NCI-H748 (cell line): Measurements from ENCODE around the gene WDR91.
"Not testable (repeated sequence)": the region's sequence is repeated elsewhere in the genome, so short reads cannot be mapped to it uniquely, and the experiment has no call there.

Source experiments
- DNase-seq: peaks from one replicate; lab custom pipeline; 2025; ENCODE audit not compliant: unreplicated experiment; lab: John Stamatoyannopoulos, UW

Gene WDR91

DNA sequence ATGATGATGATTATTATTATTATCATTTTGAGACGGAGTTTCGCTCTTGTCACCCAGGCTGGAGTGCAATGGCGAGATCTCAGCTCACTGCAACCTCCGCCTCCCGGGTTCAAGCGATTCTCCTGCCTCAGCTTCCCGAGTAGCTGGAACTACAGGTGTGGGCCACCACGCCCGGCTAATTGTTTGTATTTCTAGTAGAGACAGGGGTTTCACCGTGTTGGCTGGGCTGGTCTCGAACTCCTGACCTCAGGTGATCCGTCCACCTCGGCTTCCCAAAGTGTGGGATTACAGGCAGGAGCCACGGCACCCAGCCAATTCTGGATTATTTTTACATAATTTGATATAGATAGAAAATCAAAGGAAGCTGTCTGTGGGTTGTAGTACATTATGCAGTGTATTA is 22.8 kb upstream of the WDR91 start:
- DNase-seq, result not testable (repeated sequence)

DNA sequence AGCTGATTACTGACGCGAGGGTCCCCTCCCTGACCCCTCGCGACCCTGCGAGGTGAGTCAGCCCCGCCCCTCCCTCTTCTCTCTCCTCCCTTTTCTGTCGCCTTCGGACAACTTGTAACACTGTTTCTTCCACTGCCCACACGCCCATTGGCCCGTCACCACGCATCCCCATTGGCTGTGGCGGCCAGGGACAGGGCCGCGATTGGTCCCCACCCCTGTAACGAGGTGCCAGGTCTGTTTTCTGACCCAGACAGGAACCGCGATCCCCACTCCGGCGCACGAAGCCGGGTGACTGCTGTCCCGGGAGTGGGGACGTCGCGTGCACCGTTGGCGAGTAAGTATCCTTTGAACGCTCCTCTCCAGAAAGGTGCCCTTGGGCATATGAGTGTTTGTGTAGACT is 22.2 kb upstream of the WDR91 start, which contains the start of gene STRA8:
STRA8 (plus strand) TSS at position 269 of the 400 bp plus-strand sequence. CDS start 6,687 bp downstream, outside the sequence.
- DNase-seq, result no peak

DNA sequence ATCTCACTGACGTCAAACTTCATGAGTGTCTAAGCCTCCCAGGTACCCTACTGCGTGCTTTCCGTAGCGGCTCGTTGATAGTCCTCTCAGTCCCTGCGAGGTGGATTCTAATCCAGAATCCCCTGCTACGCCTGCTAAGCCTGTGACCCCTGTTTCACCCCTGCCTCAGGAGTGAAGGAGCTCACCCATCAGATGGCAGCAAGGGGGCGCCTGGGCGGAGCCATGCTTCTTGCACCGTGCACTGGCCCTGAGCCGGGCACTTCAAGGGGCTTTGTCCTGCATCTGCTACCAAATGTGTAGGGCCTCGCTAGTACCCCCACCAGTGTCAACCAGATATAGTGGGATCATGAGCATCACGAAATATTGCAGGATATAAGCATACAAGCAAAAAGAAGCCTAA is 21.4 kb upstream of the WDR91 start:
- peak; percentile 12 for DNase-seq

DNA sequence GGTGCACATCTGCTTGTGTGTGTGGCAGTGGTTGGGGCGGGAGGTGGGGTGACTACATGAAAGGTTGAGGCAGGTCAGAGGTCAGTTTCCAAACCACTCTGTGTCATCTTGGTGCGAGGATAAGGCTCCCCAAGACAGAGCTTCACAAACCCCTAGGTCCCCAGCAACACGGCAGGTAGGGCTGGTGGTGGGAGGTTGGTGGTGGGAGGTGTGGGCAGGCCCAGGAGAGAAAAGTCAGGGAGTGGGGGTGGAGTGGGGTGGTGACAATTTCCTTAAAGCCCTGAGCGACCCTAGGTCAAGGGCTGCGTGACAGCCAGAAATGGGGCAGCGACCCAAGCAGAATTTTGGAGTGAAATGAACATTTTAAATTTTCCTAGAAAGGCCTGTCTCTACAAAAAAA is 20.8 kb upstream of the WDR91 start:
- no peak for DNase-seq

DNA sequence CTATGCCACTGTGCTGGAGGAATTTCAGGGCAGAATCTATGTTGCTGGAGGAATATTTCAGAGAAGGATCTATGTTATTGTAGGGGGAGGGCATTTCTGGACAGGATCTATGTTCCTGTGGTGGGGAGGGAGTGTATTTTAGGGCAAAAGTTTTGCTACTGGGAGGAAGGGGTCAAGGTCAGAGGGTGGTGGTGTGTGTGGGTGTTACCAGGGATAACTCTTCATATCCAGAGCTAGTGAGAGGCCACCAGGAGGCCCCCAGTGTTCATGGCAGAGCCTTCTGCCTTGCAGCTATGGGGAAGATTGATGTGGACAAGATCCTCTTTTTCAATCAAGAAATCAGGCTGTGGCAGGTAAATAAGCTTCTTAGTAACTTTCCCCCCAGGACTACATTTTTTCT is 20.4 kb upstream of the WDR91 start:
- no peak for DNase-seq

DNA sequence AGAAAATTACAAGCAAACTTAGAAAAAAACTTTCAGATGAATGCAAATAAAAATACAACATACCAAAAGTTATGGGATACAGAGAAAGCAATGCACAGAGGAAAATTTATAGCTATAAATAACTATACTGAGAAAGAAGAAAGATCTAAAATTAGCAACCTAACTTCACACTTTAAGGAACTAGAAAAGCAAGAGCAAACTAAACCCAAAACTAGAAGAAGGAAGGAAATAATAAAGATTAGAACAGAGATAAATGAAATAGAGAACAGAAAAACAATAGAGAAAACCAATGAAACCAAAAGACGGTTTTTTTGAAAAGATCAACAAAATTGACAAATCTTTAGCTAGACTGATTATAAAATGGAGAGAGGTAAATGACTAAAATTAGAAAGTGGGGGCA is 12.7 kb upstream of the WDR91 start:
- no peak for DNase-seq

DNA sequence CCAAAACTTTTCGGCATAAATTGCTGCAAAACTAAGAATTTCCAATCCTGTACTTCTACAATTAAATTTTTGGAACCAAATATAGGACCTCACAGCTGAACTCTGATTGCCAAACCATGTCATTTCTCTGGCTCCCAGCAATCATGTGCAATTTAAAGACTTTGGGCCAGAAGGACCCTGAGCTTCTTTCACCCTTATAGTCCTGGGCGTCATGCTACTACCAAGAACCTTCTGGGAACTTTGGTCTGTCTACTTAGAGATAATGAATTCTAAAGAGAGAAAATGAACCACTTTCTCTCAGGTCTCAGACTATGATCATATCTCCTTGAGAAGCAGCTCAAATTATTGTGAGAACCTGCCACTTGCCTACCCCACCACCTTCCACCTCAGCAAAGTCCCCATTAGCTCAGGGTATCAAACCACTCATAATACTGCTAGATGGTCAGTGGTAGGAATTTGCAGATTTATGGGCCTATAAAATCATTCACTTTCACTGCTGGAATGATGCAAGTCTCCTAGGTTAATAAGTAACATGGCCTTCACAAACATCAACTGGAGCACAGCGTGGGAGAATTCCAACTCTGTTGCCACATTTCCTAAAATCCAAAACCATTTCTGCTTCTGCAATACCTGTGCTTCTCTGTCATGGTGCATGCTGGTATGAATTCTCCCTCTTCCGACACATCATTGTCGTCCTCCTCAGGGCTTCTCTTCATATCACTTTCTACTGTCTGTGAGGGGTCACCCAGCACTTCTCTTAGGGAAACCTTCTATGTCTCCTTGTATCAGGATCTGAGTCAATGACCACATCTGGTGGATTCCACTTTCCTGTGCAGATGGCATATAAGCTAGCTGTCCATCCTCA is 6.6 kb upstream of the WDR91 start:
- DNase-seq, result no peak

DNA sequence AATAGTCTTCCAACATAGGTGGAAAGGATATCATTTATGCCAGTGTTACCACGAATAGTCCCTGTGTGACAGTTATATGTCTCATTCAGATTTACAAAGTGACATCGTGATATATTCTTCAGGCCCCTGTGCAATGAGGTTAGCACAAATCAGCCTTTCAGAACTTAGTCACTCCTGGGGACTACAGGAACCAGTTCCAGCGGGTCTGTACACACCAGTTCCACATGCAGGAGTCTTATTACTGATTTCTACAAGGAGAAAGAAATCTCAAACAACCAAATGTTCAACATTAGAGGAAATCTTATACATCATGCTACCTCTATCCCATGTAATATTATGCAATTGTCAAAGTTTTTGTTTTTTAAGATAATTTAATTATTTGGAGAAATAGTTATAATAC is 4.4 kb upstream of the WDR91 start:
- DNase-seq, result no peak

DNA sequence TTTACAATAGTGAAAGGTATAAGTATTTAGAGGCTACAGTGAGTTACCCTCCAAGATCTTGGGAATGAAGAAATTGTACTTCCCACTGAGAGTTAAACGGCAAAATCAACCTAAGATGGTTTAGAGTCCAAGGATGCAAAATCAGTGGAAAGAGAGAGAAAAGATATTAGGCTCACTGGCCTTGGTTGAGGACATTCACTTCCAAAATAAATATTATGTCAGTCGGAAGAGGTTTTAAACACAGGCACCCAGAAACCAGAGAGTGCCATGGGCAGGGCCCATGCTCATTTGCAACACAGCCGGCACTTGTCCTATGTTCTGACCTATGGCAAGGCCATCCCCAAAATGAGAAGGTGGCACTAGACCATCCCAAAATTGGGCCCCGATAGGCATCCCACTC is 3.9 kb upstream of the WDR91 start:
- DNase-seq, result no peak

DNA sequence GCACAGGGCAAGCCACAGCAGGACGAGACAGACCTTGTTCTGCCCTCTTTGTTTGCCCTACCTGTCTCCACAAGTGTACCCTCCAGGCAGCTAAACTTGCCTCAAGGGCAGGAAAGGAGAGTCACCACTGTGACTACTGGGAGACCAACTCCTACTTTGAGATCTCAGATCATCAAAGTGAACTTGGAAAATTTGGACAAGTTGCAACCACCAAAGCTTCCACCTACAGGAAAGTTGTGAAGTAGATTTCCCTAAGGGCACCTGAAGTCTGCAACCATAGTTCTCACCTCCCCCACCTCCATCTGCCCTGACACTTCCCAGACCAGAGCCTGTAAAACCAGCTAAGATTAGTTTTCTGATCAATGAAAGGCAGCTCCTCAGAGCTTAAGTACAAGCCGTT is 2.5 kb upstream of the WDR91 start:
- no peak for DNase-seq

DNA sequence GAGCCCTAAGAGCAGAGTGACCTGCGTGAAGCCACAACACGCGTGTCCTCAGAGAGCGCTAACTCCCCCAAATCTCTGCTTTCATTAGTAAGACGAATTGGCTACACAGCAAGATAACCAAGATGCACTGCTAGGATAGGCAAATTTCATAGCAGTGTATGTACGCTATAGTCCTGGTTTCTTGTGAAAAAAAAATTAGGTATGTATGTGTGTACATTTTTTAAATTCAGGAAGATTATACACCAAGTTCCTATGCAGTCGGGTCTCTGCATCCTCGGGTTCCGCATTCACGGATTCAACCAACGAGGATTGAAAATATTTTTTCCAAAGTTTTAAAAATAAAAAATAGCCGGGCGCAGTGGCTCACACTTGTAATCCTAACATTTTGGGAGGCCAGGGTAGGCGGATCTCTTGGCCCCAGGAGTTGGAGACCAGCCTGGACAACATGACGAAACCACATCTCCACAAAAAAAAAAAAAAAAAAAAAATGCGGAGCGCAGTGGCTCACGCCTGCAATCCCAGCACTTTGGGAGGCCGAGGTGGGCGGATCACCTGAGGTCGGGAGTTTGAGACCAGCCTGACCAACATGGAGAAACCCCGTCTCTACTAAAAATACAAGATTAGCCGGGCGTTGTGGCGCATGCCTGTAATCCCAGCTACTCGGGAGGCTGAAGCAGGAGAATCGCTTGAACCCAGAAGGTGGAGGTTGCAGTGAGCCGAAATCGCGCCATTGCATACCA is 790 bp upstream of the WDR91 start:
- DNase-seq, result not testable (repeated sequence)

DNA sequence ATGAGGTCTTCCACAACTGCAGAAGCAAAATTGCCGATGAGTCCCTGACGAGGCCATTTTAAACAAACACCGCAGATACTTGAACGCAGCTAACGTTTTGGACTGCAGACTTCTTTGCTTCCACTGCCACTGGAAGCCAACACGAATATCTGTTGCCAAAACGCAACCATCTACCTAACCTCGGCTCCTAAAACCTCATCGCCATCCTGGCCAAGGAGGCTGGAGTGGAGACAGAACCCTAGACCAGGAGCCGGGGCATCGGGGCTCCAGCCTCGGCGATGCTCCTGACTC is 493 bp downstream of the WDR91 start:
- DNase-seq, result peak; percentile 65

DNA sequence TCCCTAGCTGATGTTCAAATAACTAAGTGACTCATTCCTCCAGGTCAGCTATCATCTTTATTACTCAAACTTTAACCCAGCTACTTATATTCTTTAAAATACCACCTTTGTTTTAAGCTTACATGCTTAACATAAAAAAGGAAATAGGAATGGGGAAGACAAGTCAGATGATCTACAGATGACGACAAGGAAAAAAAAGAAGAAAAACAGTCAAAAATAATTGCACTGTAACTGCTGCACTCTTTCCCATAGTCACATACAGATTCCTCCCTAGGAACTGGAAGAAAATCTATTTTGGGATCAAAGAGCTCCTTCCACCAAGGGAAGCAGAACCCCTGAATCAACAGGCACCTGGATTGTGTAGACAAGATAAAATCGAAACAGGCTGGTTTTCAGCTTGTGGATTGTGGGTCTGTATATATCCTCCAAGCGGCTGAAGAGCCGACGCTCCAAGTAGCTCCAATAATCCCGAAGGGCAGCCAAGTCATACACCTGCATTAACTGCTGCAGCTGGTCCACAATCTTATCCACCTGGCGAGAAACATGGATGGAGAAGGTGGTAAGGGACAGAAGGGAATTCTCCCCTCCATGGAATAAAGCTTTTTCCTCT is 2.0 kb downstream of the WDR91 start:
- no peak for DNase-seq

DNA sequence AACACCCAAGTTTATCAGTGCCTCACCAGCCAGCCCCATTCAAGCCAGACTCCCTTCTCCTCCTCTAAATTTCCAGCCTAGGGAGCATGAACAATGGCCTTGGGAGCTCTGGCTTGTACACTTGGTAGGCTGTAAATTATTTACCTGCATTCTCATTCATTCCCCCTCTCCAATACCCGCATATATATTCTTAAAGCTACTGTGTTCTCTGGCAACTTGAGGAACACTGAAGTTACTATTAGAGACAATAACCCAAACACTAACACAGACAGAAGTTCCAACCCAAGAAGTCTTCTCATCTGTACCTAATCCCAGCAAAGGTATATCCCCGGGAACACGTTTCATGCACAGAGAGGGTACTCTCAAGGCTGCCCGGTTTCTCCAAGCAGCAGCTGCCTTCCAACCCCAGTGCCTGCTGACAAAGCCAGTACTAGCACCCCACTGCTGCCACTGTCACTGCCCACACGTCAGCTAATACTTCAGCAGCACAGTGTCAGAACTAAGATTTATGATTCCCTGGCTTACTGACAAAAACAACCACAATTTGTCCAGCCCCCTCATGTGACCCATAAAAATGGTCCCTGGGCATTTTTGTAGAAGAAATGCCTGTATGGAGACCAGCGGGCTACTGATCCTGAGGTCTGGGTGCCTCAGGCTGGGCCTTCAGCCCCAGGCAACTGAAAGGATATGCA is 3.1 kb downstream of the WDR91 start:
- no peak for DNase-seq

DNA sequence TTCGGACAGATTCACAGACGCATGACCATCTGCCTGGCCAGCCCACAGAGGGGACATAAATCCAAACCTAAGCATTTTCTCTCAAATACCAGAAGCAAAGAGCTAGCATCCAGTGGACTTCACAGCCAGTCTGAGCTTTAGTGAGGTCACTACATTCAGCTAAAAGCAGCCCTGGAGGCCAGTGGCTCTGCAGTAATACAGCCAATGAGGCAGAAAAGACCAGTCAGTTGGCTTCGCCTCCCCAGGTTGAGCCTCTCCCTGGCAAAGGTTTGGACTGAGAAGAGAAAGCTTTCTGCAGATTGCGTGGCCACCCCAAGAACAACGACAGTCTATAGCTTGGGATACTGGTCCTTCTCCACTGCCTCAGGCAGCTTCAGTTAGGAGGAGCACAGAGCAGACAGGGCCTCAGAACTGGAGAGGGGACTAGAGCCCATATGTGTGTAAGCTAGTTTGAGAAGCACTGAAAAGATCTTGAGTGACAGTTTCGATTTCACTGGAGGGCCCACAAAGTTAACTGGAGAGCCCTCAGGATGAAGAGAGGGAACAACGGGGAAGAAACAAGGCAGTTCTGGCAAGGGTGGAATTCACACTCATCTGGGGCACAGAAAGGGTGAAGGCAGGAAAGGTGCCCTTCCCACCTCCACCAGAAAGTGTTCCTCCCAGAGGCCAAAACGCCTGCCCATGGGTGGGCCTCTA is 3.8 kb downstream of the WDR91 start:
- DNase-seq, result no peak

DNA sequence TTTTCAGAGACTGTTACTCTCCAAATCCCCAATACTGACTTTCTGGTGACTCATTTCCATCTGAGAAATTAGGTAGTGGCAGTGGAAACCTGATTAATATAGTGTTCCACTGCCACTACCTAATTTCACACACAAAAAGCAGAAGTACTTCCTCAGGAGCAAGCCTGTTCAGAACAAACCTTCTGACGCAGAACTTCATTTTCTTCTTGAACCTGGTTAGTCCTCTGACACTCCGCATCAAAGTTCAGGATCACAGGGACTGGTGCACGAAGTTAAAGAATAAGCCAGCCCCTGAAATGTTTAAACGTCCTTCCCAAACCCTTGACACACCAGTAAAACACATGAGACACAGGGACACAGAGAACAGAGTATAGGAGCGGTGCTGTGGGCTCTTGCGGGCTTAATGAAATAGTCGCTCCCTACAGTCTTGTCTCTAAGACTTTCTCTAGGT is 4.4 kb downstream of the WDR91 start:
- no peak for DNase-seq

DNA sequence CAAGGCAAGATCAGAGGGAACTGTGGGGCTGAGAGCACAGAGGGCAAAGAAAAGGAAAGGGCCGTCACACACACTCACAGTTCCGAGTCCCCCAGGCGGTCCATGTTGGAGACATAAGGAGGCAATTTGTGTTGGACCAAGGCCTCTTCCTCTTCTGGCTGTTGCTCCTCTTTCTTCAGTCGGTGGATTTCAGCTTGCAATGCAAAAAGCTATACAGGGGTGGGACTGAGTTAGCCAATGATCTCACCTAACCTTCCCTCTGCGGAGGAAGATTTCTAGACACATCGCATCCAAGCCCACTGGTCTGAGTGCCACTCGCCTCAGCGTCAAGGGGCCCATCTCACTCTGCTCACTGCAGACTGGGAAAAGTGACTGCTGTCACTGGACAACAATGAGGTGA is 5.5 kb downstream of the WDR91 start:
- no peak for DNase-seq

DNA sequence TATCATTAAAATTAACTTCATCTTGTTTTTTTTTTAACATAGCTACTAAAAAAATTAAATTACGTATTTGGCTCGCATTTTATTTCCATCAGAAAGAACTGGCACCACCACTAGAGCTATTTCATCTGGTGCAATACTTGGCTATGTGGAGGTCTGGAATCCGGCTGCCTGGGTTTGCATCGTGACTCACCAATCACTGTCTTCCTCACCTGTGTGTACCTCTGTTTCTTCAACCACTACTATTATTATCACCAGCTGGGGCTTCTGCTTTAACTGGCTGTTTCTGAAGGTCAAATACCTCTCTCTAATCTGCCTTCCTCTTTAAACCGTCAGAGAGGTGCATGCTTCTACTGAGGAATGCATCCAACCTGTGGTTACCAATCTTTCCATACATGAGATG is 6.5 kb downstream of the WDR91 start:
- DNase-seq, result no peak

DNA sequence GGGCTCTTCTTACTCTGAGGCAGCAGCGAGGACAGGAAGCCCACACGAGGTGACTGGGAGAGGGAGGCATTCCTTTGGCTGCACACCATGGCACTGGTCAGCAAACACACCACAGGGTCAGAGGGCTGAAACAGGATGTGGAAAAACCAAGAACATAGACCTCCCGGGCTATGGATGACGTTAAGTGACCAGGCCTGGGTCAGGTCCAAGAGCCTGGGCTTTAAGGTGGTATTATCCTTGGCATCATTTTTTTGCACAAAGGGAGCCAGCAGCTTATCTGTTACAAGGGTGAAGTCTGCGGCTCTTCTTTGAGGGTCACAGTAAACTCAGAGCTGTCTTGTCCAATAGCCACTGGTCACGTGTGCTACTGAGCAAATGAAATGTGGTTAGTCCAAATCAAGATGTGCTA is 7.0 kb downstream of the WDR91 start:
- no peak for DNase-seq

DNA sequence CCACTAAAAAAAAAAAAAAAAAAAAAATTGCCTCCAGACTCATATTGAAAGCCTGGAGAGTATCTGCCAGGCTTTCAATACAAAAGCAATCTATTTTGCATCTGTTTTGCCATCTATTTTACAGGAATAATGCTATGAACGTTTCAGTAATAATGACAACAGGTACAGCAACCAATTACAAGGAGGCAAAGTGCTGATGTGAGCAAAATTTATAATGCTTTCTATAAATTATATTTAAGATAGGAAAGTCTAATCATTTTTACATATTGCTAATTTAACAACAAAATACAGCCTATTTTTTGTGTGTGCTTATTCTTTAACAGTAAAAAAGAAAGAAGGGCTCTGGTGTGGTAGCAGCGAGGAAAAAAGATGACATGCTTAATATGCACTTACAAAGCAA is 10.0 kb downstream of the WDR91 start:
- DNase-seq, result no peak

DNA sequence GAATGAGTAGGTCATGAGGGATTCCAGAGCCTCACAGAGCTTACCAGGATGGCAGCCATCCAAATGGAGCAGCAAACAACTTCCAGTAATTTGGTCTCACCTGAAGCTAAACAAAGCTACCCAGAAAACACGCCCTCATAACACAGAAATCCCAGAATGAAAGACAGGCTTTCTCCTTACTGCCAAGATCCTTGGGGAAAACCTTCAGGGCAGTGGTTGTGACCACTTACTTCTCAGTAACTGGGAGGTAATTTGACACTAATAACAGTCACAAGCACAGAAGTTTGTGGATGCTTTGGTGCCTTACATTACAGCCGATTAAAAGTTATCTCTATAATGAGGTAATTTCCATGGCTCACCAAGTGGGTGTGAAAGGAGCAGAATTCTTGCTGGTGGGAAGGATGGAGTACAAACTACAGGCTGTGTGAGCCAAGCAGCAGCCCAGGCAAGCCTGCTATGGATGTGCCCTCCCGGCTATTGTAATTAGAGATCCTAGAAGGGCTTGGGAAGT is 10.4 kb downstream of the WDR91 start:
- no peak for DNase-seq
